Stromal cell of bone marrow (primary cell): Measurements from ENCODE around the gene NDUFAF4.
"Not testable (repeated sequence)": the region's sequence is repeated elsewhere in the genome, so short reads cannot be mapped to it uniquely, and the experiment has no call there.

Experiments
- DNase-seq: peaks from one replicate; pipeline ENCODE4 v3.0.0-alpha.2; 2012; ENCODE audit warnings: low read depth

NDUFAF4 gene

DNA sequence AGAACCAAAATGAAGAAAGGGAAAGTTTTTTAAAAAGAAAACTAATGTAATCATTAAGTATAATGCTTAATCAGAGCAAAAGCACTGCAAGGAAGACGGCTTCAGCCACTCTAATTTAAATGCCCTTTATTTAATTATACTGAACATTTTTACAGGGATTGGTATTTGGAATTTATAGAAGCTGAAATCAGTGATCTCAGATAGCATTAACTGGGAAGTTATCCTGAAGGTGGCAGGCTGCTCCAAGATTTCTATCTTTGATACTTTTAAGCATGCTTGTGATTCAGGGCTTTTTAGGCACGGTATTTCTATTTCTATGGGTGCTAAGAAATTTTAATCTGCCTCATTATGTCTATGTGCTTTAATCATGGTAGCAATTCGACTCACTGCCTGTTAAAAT, 1.3 kb upstream of the NDUFAF4 start:
- DNase-seq, result peak; percentile 33

DNA sequence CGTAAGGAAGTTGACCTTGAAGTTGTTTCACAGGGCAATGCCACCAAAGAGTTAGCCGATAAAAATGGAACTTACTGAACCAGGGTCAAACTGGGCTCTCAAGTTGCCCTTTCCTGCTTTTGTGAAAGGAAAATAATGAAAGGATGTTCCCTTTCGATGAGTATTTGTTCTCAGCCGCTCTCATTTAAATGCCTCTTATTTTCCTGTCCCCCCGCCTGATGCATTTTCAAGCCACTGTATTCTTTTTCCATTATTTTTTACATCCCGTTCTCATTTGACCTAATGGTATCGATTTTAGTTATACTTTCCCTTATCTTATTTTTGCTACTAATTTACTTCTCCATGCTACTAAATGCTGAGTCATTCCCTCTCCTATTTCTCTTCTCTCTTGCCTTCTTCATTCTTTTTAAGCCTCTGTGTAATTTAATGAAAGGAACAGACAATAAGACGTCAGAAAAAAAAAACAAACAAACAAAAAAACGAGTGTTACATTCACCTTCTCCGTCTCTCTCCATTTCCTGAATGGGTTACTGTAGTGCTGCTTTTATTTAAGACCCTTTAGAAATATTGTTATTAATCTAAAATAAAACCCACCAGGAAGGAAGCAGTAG, 655 bp upstream of the NDUFAF4 start:
- DNase-seq, result no peak

DNA sequence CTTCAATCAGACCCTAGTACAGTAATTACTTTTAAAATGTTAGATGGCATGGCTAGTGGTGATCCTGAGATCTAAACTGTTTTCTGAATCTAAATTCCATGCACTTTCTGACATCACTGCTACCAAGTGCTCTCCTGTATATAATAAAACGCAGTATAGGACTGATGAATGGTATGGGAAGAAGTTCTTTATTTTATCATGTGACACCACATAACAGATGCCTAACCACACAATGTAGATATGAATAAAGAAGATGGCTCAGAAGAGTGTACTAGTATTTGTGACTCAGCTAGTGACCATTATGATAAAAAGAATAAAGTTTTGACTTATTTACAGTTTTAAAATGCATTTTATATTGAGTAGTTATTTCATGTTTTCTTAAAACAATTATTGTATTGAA, 8.5 kb downstream of the NDUFAF4 start:
- DNase-seq, result no peak

DNA sequence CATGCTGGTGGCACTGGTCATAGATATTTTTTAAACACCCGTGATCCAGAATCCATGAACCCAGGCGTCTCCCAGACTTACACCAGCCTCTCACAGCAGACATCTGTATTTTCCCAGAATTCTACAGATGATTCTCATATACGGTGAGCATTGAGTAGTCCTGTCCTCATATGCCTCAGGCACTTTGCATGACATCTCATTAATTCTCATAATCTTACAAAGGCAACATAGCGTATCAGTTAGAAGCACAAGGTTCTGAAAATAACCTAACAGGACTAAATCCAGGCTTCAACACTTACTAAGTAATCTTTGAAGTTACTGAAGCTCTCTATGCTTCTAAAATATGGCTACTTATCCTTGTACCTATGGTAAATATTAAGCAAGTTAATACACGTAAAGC, 8.9 kb downstream of the NDUFAF4 start:
- DNase-seq, result no peak

DNA sequence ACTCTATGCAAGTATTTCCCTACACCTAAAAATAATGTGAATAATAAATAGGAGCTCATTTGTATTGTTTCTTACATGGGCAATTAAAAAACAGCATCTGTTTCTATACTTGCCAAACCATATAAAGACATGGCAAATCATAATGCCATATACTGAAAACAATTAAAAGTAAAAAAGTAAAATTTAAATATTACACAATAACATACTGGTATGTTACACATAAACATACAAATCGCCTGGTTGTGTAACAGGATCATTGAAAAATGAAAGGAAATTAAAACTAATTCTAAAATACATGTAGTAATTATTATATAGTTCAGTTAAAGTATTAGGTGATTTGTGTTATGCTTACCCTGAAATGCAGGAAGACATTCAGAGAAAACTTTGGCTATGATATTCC, 11.2 kb downstream of the NDUFAF4 start:
- no peak for DNase-seq

DNA sequence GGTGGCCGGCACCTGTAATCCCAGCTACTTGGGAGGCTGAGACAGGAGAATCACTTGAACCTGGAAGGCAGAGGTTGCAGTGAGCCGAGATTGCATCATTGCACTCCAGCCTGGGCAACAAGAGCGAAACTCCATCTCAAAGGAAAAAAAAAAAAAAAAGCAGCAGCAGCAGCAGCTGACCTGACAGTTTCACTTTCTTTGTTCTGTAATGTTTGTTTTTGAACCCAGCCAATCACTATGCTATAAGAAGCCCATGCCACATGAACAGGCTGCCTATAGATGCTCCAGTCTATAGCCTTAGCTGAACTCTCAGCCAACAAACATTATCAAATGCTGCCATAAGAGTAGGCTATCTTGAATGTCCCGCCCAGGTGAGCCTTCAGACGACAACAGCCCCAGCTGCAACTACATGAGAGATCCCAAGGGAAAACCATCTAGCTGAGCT, 12.5 kb downstream of the NDUFAF4 start:
- not testable (repeated sequence) for DNase-seq

DNA sequence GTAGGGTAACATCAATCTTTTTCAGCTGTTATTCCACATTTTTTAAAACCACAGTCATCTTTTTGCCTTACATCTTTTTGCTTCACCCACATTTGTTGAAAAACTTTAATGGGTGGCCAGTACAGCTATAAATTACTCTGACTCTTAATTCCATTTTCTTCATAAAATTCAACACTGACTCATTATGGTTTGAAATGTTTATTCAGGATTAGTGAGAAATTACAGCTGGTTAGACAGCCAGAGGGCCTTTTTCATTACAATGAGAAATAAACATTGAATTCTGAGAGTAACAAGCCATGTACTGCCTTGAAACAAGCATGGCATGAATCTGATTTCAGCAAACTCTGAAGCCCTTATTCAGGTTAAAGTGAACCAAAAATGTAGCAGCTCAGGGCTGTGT, 19.5 kb downstream of the NDUFAF4 start:
- no peak for DNase-seq

DNA sequence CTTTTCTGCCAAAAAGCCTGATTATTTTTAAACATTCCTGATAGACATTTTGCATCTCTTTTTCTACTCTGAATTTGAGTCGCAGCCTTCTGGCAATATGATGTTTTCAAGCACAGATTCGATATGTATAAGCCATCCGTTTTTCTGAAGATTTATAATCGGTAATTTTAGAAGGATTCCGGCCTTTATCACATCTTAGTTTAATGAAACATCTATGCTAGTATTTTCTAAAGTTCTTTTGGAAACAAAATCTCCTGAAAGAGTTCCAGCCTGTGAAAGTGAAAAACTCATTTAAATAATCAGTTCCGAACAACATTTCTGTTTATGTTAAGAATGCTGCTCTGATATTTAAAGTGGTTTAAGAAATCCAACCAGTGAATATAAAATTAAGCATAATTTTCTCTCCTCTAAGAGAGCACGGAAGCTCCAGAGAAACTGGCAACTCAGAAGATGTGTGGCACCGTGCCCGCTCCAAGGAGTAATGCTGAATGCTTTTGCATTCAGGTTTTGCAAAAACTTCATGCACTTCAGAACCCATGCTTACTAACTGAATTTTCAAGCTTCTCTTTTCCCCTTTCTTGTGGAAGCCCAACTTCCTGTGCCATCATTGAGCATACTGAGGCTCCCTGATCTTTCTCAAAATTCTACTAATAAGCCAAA, 20.7 kb downstream of the NDUFAF4 start:
- no peak for DNase-seq

DNA sequence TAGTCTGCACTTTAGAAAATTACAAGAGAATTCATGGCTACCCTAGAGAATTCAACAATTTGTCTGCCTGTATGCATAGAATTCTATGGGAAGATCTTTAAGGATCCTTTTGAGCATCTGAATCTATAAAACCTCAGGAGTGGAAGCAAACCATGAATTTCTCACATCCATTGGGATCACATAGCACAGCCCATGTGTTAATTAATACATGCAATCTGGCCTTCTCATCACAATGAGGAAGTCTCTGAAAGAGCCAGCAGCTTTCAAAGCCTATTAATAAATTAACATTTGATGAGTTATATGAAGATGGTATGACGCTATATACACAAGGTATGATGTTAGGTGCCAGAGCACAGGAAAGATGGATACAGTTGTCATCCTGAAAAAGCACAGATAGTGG, 24.7 kb downstream of the NDUFAF4 start:
- DNase-seq, result no peak

DNA sequence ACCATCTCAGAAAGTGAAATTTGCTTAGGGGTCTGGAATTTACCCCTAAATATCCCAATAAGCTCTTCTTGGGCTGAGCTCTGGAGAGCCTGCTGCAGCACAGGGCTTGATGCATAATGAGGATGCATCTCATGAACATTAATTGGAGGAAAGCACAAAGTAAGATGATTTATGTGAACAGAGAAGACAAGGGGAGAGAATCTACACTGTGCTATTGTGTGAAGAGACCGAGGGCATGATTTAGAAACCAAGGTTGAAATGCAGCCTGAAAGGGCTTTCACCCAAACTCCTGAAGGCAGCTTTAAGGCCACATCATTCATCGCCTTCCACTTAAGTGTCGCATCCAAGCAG, 32.7 kb downstream of the NDUFAF4 start:
- no peak for DNase-seq

DNA sequence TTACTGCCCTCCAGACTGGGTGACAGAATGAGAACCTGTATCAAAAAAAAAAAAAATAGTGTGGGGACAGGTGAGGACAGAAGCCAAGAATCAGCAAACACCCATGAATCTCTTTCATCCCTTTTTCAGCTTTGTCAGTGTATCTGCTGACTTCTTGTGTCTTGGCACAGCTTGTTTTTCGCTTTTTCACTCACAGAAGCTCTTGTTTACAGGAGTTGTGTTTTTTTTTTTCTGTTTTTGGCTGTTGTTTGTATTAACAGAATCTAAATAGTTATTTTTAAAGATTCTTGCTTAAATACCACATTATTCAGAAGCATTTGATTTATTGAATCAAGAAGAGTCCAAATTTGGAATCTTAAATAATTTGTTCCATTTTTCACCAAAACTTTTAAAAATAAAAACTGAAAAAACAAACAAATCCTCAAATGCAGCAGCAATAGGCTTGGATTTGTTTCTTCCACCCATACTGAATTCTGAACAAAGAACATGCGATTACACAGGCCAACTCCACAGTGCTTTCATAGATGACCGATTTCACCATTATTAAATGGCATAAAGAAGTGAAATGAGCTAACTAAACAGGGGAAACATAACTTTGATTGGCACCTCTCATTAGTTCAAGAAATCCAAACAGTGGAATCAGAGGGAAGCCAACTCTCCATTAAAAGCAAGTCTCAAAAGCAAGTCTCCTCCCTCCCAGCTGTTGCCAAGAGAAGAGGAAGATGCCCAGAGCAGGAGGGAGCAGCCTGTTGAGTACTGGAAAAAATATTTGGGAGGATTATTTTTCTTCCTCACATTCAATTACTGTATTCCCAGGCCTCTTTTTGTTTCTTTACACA, 33.3 kb downstream of the NDUFAF4 start:
- DNase-seq, result no peak

DNA sequence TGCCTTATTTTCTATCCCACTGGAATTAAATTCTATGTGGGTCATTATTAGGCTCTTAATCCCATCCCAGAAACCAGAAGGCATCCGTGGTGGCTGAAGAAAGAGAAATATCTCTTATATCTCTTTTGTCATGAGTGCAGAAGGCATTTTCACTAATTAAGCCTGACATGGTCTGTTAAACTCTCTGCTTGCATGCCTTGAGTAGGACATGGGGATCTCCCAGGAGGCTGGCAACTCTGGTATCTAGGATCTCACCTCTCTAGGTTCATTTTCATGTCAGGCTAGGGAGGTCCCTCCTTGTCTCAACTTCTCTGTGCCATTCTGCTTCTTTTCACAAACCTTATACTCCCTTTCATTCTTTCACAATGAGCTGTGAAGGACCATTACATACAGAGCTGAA, 35.1 kb downstream of the NDUFAF4 start:
- DNase-seq, result no peak

DNA sequence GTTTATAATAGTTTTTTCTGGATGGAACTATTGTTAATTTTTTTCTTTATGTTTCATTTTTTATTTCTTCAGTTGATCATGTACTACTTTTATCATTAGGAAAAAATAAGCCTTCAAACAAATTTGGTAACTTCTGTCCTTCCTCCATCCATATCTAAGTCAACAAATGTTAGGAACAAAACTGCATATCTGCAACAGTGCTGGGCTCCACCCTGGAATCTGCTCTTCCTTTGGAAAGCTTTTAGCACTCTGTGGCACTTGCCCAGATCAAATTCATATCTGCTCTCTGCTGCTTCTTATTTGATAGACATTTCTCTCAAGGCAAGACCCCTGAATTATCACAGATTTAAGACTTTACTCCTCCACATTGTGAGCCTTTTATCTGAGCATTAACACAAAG, 36.1 kb downstream of the NDUFAF4 start:
- no peak for DNase-seq

DNA sequence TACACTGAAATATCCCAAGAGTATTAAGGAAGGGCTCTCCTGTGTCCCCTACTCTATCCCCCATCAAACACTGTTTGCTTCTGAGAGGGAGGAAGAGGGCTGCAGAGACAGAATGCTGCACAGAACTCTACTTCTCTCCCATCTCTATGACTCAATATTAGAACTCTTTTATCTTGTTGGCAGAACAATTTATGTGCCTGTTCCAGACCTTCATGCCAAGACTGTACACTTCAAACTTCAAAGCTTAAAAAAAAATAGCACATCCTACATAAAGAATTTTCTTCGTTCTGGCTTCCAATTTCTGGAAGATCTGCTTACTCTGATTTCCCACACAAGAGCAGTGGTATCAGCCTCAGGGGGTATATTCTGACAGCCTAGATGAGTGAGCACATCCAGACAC, 40.8 kb downstream of the NDUFAF4 start:
- no peak for DNase-seq

DNA sequence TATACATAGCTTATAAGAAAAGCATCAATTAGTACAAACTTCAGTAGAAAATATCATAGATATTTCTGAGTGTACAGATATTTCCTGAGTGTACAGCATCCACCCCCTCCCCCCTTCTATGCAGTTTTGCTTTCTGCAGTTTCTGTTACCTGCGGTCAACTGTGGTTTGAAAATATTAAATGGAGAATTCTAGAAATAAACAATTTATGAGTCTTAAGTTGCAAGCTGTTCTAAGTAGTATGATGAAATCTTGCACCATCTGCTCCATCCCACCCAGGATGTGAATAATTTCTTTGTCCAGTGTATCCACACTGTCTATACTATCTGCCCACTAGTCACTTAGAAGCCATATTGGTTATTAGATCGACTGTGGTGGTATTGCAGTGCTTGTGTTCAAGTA, 44.6 kb downstream of the NDUFAF4 start:
- no peak for DNase-seq

DNA sequence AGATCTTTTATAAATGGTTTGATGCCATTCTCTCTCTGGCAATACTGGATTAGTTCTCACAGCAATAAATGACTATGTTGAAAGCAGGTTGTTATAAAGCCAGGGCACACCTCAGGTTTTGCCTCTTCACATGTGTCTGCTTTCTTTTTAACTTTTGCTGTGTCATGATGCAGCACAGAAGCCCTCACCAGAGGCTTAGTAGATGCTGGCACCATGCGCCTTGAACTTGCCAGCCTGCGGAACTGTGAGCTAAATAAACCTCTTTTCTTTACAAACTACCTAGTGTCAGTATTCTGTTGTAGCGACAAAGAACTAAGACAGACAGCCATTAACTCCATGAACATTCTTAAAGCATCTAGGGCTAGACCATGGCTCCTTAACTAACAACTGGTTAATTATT, 45.1 kb downstream of the NDUFAF4 start:
- no peak for DNase-seq

DNA sequence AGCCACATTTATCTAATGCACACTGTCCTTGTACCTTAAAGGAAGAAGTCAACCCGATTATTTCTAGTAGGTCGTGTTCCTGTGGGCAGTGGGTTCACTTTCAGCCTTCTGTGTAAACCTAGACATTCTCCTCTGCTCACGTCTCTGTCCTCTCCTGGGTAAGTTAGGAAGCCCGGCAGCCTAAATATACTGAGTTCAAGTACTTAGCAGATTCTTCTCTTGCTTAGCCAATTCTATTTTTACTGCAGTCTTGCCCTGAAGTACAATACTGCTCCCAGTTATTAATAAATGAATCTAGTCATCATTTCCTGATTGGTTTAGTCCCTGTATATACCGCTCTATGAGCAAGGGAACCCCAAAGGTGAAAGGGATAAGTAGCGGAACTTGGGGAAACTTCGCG, 45.8 kb downstream of the NDUFAF4 start:
- DNase-seq, result no peak

DNA sequence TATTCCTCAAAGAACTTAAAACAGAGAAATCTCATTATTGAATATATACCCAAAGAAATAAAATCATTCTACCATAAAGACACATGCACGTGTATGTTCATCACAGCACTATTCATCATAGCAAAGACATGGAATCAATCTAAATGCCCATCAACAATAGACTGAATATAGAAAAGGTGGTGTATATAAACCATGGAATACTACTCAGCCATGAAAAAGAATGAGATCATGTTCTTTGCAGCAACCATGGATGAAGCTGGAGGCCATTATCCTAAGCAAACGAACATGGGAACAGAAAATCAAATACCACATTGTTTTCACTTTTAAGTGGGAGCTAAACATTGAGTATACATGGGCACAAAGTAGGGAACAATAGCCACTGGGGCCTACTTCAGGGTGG, 48.1 kb downstream of the NDUFAF4 start:
- DNase-seq, result no peak

DNA sequence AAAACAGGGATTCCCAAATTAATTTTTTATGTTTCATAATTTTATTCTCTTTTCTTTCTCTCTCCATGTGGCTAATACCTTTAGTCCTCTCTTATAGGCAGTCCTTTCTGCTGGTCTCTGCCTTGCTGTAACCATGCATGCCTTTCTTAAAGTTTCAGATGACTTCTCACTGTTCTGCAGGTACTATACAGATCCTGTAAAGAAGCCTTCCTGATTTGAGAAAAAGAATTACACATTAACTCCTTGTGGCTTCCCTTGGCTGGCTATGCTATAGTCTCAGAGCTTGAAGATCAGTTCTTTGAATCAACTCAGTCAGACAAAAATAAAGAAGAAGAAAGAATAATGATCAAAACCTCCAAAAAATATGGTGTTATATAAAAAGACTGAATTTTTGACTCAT, 53.2 kb downstream of the NDUFAF4 start:
- DNase-seq, result no peak

DNA sequence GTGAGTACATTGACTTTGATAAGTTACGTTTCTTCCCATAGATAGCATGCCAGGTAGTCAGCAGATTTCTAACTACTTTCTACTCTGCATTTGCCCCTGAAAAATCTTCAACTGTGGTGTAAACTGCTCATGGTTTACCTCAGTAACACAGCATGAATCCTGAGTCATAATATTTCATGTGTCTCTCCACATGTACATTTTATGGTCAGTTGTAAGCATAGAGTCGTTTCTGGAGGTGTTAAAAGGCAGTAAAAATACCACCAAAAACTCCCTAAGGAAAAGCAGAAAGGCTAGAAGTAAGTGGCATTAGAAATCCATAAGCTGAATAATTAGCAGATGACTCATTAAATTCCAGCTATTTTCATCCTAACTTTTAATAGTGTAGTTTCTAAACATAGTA, 56.3 kb downstream of the NDUFAF4 start:
- no peak for DNase-seq
